ENCODE results near the gene SLC29A2.
"Not testable (repeated sequence)": the region's sequence is repeated elsewhere in the genome, so short reads cannot be mapped to it uniquely, and the experiment has no call there.

Gene SLC29A2

DNA sequence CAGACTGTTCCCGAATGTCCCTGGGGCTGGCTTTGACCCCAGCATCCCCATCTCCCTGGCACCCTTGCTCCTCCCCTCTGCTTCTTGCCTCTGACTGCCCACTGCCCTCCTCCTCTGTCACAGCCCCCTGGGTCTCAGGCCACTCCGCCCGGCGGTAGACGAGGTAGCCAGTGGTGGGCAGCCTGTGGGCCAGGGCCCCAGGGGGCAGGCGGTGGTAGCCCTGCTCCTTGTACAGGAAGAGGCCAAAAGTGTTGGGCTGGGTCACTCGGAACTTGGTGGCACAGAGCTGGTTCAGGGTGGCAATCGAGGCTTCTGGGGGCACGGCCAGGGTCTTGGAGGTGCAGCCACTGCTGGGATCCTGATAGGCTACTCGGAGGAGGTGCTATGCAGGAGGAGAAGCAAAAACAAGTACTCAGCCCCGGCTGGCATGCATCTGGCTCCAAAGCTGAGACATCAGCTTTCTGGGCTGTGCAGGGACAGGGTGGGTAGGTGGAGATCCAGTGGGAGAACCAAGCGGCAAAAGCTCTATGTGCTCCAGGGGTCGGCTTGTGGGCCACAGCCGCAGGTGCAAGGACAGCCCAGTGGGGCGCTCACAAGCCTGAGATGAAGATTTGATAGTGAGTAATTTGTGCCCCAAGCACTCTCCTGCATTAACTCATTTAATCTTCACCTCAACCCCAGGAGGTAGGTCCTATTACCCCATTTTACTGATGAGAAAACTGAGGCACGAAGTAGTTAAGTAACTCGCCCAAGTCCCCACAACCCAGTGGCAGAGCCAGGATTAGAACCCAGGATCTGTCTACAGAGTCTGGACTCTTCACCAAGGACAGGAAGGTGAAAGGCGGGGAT, 39.0 kb downstream of the SLC29A2 start:
- DNase-seq = no peak

DNA sequence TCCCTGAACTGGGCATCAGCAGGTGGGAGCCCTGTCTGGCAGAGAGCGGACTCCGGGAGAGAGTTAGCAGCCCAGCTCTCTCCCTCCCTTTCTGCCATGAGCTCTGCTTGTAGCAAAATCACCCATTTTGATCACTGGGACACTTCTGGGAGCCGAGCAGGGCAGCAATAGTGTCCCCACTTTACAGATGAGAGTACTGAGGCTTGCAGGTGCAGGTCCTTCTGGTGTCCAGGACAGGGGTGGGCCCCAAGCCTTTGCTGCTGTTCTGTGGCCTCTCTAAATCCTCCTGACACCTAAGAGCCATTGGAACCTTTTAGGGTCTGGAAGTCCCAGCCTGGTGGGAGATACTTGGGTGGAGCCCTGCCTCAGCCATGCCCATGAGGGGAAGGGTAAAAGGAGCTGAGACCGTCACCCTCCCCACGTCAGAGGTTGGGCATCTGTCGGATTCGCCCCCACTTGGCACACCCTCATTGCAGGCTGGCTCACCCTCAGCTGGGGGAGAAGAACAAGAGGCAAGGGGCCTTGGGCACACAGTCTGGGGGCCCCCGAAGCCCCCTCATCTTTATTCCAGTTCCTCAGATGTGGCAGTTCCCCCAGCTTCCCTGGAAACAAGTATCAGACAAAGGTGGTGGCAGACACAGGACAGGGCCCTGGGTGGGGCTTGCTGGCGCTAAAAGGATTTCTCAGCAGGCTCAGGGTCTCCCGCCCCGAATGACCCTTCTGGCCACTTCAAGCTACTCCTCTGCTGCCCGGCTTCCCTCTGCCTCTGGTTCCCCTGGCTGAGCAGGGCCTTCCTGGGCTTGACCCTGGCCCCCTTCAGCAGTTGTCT, 39.8 kb downstream of the SLC29A2 start:
- no peak for DNase-seq

DNA sequence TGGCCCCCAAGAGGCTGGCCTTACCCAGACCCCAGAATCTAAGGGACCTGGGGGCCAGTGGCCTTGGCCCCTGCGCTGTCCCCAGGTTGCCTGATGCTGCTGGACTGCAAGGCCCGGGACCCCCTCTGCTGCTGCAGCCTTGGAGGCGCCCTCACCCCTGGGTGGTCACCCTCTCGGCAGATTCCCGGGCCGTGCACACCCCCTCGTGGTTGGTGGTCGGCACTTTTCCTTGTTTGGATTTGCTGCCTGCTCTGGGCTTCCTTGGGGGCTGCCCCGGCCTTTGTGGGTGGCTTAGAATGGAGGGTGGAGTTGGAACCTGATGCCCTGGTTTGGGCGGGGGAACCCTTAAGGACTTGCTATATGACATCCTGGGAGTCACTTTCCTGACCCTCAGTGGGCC, 40.6 kb downstream of the SLC29A2 start:
- DNase-seq = no peak

DNA sequence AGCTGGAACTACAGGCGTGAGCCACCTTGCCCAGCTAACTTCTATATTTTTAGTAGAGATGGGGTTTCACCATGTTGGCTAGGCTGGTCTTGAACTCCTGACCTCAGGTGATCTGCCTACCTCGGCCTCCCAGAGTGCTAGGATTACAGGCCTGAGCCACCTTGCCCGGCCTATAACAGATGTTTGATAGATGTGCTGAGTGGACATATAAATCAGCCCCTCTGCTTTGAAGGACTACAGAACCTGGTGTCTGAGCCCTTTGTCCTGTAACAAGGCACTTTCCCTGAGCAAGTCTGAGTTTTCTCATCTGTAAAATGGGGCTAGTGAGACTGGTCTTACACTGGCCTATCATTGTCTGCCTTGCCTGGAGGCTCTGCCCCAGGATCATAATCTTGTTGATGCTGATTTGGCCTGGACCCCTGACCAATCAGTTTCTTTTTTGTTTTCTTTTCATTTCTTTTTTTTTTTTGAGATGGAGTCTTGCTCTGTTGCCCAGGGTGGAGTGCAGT, 42.3 kb downstream of the SLC29A2 start:
- no peak for DNase-seq

- peak; percentile 35 for DNase-seq
Measured at GRCh38 chr11:66328302-66329144, 43.0 kb downstream of the SLC29A2 start.

GRCh38 chr11:66328031-66328301, 43.6 kb downstream of the SLC29A2 start:
- no peak for DNase-seq

DNA sequence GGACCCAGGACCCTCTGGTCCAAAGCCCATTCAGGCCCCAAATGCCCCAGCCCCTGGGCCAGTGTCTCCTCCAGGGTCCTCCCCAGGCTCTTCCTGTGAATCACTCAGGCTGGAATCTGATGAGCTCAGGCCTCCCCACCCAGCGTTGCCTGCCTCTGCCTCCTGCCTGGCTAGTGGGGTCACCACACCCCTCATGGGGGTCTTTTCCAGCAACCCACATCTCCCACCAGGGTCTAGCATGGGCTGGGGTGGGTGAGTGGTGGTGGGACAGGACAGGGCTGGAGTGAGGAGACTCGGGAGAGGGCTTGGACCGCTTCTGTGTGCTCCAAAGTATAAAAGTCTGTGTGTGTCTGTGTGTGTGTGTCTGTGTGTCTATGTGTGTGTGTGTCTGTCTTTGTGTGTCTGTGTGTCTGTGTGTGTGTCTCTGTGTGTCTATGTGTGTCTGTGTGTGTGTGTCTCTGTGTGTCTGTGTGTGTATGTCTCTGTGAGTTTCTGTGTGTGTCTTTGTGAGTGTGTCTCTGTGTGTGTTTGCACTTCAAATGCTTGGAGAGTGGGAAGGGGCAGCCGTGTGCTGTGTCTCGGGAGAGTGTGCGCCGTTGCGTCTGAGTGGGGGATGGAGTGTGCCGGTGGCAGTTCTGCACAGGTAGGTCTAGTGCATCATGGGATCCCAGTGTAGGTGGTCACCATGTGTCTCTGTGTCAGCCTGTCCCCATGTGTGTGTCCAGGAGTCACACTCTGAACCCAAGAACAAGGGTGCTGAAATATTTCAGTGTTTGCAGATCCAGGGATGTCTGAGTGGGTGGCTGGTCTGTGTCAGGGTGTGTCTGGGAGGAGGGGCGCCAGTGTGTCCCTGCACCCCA, 44.2 kb downstream of the SLC29A2 start:
- DNase-seq = no peak

GRCh38 chr11:66326261-66327111, 45.1 kb downstream of the SLC29A2 start:
- DNase-seq = no peak

- no peak for DNase-seq
Measured at GRCh38 chr11:66325263-66325671, 46.3 kb downstream of the SLC29A2 start.

DNA sequence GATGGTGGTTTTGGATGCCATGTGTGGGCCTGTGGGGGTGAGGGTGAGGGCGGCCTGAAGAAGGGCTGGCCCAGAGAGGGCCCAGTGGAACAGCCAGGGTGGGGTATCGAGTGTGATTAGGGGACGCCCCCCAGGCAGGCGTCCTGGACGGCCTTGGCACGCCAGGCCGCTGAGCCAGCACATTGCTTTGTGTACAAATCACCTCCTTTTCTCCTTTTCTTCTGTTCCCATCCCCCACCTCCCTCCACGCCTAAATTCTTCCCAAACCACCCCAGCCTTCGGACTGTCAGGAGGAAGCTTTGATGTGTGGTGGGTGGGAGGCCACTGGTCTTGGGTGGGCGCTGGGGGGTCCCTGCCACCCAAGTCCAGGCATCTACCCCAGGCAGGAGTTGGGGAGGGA, 46.9 kb downstream of the SLC29A2 start:
- DNase-seq = no peak

- DNase-seq = no peak
Measured at GRCh38 chr11:66323684-66324083, 47.9 kb downstream of the SLC29A2 start.

GRCh38 chr11:66322732-66323427, 48.7 kb downstream of the SLC29A2 start:
- DNase-seq = no peak

GRCh38 chr11:66321606-66322005, 50.0 kb downstream of the SLC29A2 start:
- DNase-seq = no peak

GRCh38 chr11:66320748-66321147, 50.8 kb downstream of the SLC29A2 start:
- DNase-seq = not testable (repeated sequence)

- not testable (repeated sequence) for DNase-seq
Measured at GRCh38 chr11:66320289-66320688, 51.3 kb downstream of the SLC29A2 start.

DNA sequence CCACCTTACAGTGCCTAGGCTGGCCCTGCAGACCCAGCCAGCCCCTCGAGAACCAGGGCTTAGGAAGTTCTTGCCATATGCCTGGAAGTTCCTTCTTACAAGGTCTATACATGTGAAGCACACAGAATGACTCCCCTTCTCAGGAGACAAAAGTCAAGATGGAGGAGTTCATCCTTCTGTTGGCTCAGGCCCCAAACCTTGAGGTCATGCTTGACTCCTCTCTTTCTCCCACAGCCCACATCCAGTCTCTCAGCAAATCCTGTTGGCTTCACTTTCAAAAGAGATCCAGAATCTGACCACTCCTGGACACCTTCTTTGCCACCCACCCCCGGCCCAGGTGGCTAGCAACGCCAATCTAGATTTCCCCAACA, 53.0 kb downstream of the SLC29A2 start:
- DNase-seq = no peak

DNA sequence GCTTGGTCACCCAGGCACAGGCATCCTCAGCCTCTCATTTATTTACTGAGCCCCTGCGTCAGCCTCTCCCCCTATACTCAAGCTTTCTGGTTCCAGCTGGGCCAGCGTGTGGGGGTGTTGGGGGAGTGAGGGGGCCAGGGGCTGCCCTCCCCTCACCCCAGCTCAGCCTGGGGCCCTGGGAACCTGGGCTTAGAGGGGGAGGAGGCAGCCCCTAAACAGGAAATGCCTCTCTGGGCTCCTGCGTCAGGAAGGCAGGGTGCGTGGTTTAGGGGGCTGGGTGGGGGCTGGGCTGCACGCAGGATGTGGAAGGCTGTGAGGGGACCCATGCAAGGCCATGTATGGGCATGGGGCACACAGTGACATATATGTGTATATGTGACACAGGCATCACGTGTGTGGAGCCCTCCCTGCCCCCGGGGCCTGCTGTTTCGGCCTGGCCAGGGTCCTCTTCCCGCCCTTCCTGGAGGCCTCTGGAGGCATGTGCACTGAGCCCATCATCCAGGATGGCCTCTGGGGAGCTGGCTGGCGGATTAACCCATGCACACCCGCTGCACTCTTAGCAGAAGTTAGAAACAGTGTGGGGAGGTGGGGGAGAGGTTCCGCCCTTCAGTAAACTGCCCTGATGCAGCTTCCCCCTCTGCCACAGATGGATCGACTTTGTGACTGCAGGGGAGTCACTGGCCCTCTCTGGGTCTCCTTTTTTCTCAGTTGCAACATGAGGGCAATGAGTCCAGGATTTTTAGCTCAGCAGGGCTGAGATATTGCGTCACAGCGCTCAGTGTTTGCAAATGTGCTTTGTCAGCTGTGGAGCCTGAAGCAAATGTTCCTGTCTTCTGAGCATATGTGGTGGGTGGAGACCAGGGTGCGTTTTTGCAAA, 53.6 kb downstream of the SLC29A2 start:
- DNase-seq = no peak

- no peak for DNase-seq
Measured at GRCh38 chr11:66317322-66317722, 54.2 kb downstream of the SLC29A2 start.

- DNase-seq = no peak
Measured at GRCh38 chr11:66316849-66317251, 54.7 kb downstream of the SLC29A2 start, which contains the start of gene CD248. CD248 (minus strand) TSS chr11:66317044; CDS start chr11:66317027, 17 bp downstream.

All from DMS79 (cell line).